ENCODE results near the gene IQGAP2. TPM values are rescaled to one million over a fixed set of nuclear protein-coding genes. Genes with fewer than 3 reads are reported as not detected.

Gene IQGAP2
- total and polyA plus RNA-seq, 2 of the 8 experiments (the other 6 are each of a cell fraction or from before 2014, with no cell fraction given) = 19.7 to 66.0 TPM

- Histone ChIP-seq H3K4ac (replicated peaks; ENCODE audit: insufficient read length, low read depth, low read length) (no peak overlapping the region), H2BK5ac (ENCODE audit: low read depth, low read length) (no peak overlapping the region), H2AK5ac (ENCODE audit: low read depth, low read length) (no peak overlapping the region), H3K4me2 (ENCODE audit: insufficient read depth in 1 of 2, low read depth in 2 of 2, low read length in 2 of 2) (no peak overlapping the region), H4K91ac (replicated peaks; ENCODE audit: insufficient read length, low read length) (no peak overlapping the region), H3K9me3 (ENCODE audit: insufficient read depth in 2 of 2, low read depth in 1 of 2, low read length in 1 of 2) (no peaks in the 10 kb centered on the region), H3K4me1 (replicated peaks in 1 of 4; ENCODE audit: control insufficient read depth in 3 of 4, insufficient read depth in 4 of 4, low read length in 3 of 4) (peaks cover 0 to 12% (median 1%) of the 10 kb centered on the region in 4 experiments; a peak in 3 of 7 replicates), H2AFZ (ENCODE audit: low read length) (no peak overlapping the region), H3K14ac (ENCODE audit: insufficient read length) (no peak overlapping the region), H4K20me1 (replicated peaks in 1 of 2; ENCODE audit: control insufficient read depth in 1 of 2, insufficient read depth in 2 of 2, low read length in 2 of 2) (no peaks in the 10 kb centered on the region), H3K27me3 (replicated peaks in 1 of 4; ENCODE audit: control insufficient read depth in 3 of 4, extremely low read depth in 1 of 4, insufficient read depth in 3 of 4, low read length in 3 of 4) (no peaks in the 10 kb centered on the region), H4K8ac (ENCODE audit: extremely low read depth, insufficient read depth, low read length) (no peak overlapping the region), H3K9ac (replicated peaks in 1 of 4; ENCODE audit: extremely low read depth in 1 of 4, low read depth in 3 of 4, low read length in 3 of 4) (no peak overlapping the region), H3K36me3 (ENCODE audit: control insufficient read depth in 2 of 4, insufficient read depth in 4 of 4, low read length in 3 of 4) (no peaks in the 10 kb centered on the region), H3K23ac (ENCODE audit: insufficient read length) (no peak overlapping the region), H3K23me2 (ENCODE audit: low read depth, low read length) (no peaks in the 10 kb centered on the region), H3K27ac (ENCODE audit: low read depth, low read length) (no peak overlapping the region), H2BK15ac (ENCODE audit: low read length) (no peak overlapping the region), H2BK20ac (ENCODE audit: low read length) (no peak overlapping the region), H3K79me2 (ENCODE audit: control insufficient read depth in 1 of 2, insufficient read depth in 2 of 2, low read length in 2 of 2) (peaks cover 0 to 19% of the 10 kb centered on the region in 2 experiments; a peak in 2 of 4 replicates), H3K4me3 (ENCODE audit: extremely low read depth in 1 of 4, insufficient read depth in 2 of 4, low read depth in 3 of 4, low read length in 4 of 4) (no peak overlapping the region), H3K79me1 (ENCODE audit: low read depth, low read length) (no peaks in the 10 kb centered on the region; the same call in 1 of the 2 replicates), H4K5ac (ENCODE audit: insufficient read length, low read depth, low read length) (no peak overlapping the region), H2BK120ac (replicated peaks; ENCODE audit: low read depth, low read length) (no peak overlapping the region), H3K56ac (replicated peaks; ENCODE audit: insufficient read length, low read depth, low read length) (no peak overlapping the region), H2BK12ac (ENCODE audit: low read depth, low read length) (no peak overlapping the region), H3K18ac (ENCODE audit: extremely low read depth, low read length) (no peak overlapping the region)
- WGBS, 2 experiments (ENCODE audit: extremely low coverage in 1 of 2, insufficient coverage in 1 of 2, insufficient read length in 1 of 2, insufficient replicate concordance in 2 of 2, low coverage in 1 of 2, low lambda C conversion rate in 2 of 2, missing lambda C conversion rate in 1 of 2) = 40% methylated on average over 4 of the region's 4 CpGs; no CpG with 5 or more reads in 1 of the 2 experiments
- CTCF ChIA-PET (ENCODE audit: partially characterized antibody) = interaction anchor here (0.8 to 3.6 kb wide), 26 partner anchors 10 to 404 kb away, joined by 3 to 31 read pairs (median 4); partner anchors contain the start of gene IQGAP2
- POLR2A ChIA-PET (ENCODE audit: partially characterized antibody) = interaction anchor here (0.6 to 2.2 kb wide), 2 partner anchors 22 to 140 kb away, joined by 3 to 9 read pairs; partner anchors contain the start of gene IQGAP2
- no peak for FAIRE-seq
- DNase-seq (ENCODE audit: low read depth in 1 of 2, low spot score in 2 of 2) = no peak
- TF ChIP-seq, protein P1, sequence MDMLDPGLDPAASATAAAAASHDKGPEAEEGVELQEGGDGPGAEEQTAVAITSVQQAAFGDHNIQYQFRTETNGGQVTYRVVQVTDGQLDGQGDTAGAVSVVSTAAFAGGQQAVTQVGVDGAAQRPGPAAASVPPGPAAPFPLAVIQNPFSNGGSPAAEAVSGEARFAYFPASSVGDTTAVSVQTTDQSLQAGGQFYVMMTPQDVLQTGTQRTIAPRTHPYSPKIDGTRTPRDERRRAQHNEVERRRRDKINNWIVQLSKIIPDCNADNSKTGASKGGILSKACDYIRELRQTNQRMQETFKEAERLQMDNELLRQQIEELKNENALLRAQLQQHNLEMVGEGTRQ (IDR thresholded peaks at IDR 0.05; ENCODE audit: low read length) = no peak
- peak; percentile 95 to 96 for TF ChIP-seq RAD21 (IDR thresholded peaks at IDR 0.05 in 1 of 2, conservative IDR thresholded peaks at IDR 0.05 in 1 of 2; ENCODE audit: low read depth in 2 of 2, low read length in 2 of 2)
- TF ChIP-seq, protein P2, sequence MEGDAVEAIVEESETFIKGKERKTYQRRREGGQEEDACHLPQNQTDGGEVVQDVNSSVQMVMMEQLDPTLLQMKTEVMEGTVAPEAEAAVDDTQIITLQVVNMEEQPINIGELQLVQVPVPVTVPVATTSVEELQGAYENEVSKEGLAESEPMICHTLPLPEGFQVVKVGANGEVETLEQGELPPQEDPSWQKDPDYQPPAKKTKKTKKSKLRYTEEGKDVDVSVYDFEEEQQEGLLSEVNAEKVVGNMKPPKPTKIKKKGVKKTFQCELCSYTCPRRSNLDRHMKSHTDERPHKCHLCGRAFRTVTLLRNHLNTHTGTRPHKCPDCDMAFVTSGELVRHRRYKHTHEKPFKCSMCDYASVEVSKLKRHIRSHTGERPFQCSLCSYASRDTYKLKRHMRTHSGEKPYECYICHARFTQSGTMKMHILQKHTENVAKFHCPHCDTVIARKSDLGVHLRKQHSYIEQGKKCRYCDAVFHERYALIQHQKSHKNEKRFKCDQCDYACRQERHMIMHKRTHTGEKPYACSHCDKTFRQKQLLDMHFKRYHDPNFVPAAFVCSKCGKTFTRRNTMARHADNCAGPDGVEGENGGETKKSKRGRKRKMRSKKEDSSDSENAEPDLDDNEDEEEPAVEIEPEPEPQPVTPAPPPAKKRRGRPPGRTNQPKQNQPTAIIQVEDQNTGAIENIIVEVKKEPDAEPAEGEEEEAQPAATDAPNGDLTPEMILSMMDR (IDR thresholded peaks at IDR 0.05; ENCODE audit: control extremely low read depth in 1 of 3, insufficient read depth in 1 of 3, low read depth in 1 of 3, low read length in 3 of 3) = peak; percentile 82 to 84 (median 84)
Observed at GRCh38 chr5:76544268-76544926, 141.3 kb downstream of the IQGAP2 start.

All from H1 (cell line).